Measurements from ENCODE around the gene GJB2. TPM values are rescaled to one million over a fixed set of nuclear protein-coding genes. Genes with fewer than 3 reads are reported as not detected.

Gene GJB2
- total RNA-seq, 1 experiment from 2014 or later: 12.9 TPM

GRCh38 chr13:20173116-20173746 lies 19.5 kb downstream of the GJB2 start:
- ChIA-PET POLR2A (no interaction called here), CTCF (no interaction called here)
- no peak for DNase-seq (ENCODE audit: unreplicated experiment)
- no peak for TF ChIP-seq CTCF (IDR thresholded peaks at IDR 0.05; ENCODE audit: unreplicated experiment)
- peaks cover 21% of the 10 kb centered on the region for H3K4me1 Mint-ChIP-seq (ENCODE audit: insufficient read depth, unreplicated experiment)
- no peaks in the 10 kb centered on the region for H3K9me3 Mint-ChIP-seq (ENCODE audit: unreplicated experiment)
- BruUV-seq (replicated peaks): no TSS peak
- H3K4me3 Mint-ChIP-seq (ENCODE audit: unreplicated experiment): no peak overlapping the region
- intact Hi-C loops (cut with micrococcal nuclease): no loop called here
- H3K36me3 Mint-ChIP-seq (ENCODE audit: insufficient read depth, unreplicated experiment): no peaks in the 10 kb centered on the region
- H3K27me3 Mint-ChIP-seq (ENCODE audit: insufficient read depth, unreplicated experiment): no peaks in the 10 kb centered on the region
- no peak overlapping the region for H3K27ac Mint-ChIP-seq (ENCODE audit: low read depth, unreplicated experiment)

- Mint-ChIP-seq H3K36me3 (ENCODE audit: insufficient read depth, unreplicated experiment) (no peaks in the 10 kb centered on the region), H3K27me3 (ENCODE audit: insufficient read depth, unreplicated experiment) (no peaks in the 10 kb centered on the region), H3K4me3 (ENCODE audit: unreplicated experiment) (no peak overlapping the region), H3K9me3 (ENCODE audit: unreplicated experiment) (no peaks in the 10 kb centered on the region), H3K4me1 (ENCODE audit: insufficient read depth, unreplicated experiment) (peaks cover 16% of the 10 kb centered on the region), H3K27ac (ENCODE audit: low read depth, unreplicated experiment) (no peak overlapping the region)
- intact Hi-C loops (cut with micrococcal nuclease): no loop called here
- ChIA-PET CTCF (interaction anchor here (0.7 kb wide), 1 partner anchor 753 kb away, joined by 3 read pairs; no protein-coding TSS in a partner anchor), POLR2A (interaction anchor here (1.1 kb wide), 1 partner anchor 11 kb away, joined by 3 read pairs; the partner anchor contains the start of gene GJA3)
- no peak for TF ChIP-seq CTCF (IDR thresholded peaks at IDR 0.05; ENCODE audit: unreplicated experiment)
- no peak for DNase-seq (ENCODE audit: unreplicated experiment)
- BruUV-seq (replicated peaks): no TSS peak
Observed at GRCh38 chr13:20171364-20171763, 21.4 kb downstream of the GJB2 start.

- no peak overlapping the region for H3K27ac Mint-ChIP-seq (ENCODE audit: low read depth, unreplicated experiment)
- H3K27me3 Mint-ChIP-seq (ENCODE audit: insufficient read depth, unreplicated experiment): no peaks in the 10 kb centered on the region
- H3K4me3 Mint-ChIP-seq (ENCODE audit: unreplicated experiment): no peak overlapping the region
- no peak for DNase-seq (ENCODE audit: unreplicated experiment)
- POLR2A ChIA-PET: no interaction called here
- H3K36me3 Mint-ChIP-seq (ENCODE audit: insufficient read depth, unreplicated experiment): no peaks in the 10 kb centered on the region
- intact Hi-C loops (cut with micrococcal nuclease): no loop called here
- BruUV-seq (replicated peaks): no TSS peak
- no peaks in the 10 kb centered on the region for H3K9me3 Mint-ChIP-seq (ENCODE audit: unreplicated experiment)
- CTCF ChIA-PET: interaction anchor here (0.5 to 0.7 kb wide), 3 partner anchors 124 to 753 kb away, joined by 3 read pairs; no protein-coding TSS in a partner anchor
- TF ChIP-seq CTCF (IDR thresholded peaks at IDR 0.05; ENCODE audit: unreplicated experiment): no peak
- H3K4me1 Mint-ChIP-seq (ENCODE audit: insufficient read depth, unreplicated experiment): peaks cover 14% of the 10 kb centered on the region
Observed at GRCh38 chr13:20170921-20171320, 21.8 kb downstream of the GJB2 start.

- TF ChIP-seq CTCF (IDR thresholded peaks at IDR 0.05; ENCODE audit: unreplicated experiment): no peak
- ChIA-PET CTCF (interaction anchor here (0.6 to 1.0 kb wide), 3 partner anchors 14 to 883 kb away, joined by 3 read pairs; no protein-coding TSS in a partner anchor), POLR2A (interaction anchor here (0.6 kb wide), 1 partner anchor 500 kb away, joined by 3 read pairs; no protein-coding TSS in a partner anchor)
- DNase-seq (ENCODE audit: unreplicated experiment): no peak
- no peaks in the 10 kb centered on the region for H3K36me3 Mint-ChIP-seq (ENCODE audit: insufficient read depth, unreplicated experiment)
- intact Hi-C loops (cut with micrococcal nuclease): no loop called here
- no peaks in the 10 kb centered on the region for H3K27me3 Mint-ChIP-seq (ENCODE audit: insufficient read depth, unreplicated experiment)
- no peaks in the 10 kb centered on the region for H3K4me1 Mint-ChIP-seq (ENCODE audit: insufficient read depth, unreplicated experiment)
- BruUV-seq (replicated peaks): no TSS peak
- H3K27ac Mint-ChIP-seq (ENCODE audit: low read depth, unreplicated experiment): no peak overlapping the region
- H3K9me3 Mint-ChIP-seq (ENCODE audit: unreplicated experiment): no peaks in the 10 kb centered on the region
- H3K4me3 Mint-ChIP-seq (ENCODE audit: unreplicated experiment): no peak overlapping the region
Observed at GRCh38 chr13:20168396-20168795, 24.3 kb downstream of the GJB2 start.

All from MCF 10A (cell line).